AG10803 (cell line): ENCODE data around the gene EIF6.

ENCODE experiments used
- DNase-seq: peaks from one replicate; pipeline ENCODE4 v3.0.0; 2010; ENCODE audit warnings: low read depth
- H3K4me3 ChIP-seq: 2 replicates; pipeline ENCODE4 v1.5.1; 2011; ENCODE audit warnings: mild to moderate bottlenecking, low read length, control low read depth
- CTCF ChIP-seq: conservative IDR thresholded peaks from 2 replicates; pipeline ENCODE4 v1.5.1; 2011; ENCODE audit warnings: mild to moderate bottlenecking, low read length, control low read depth, inconsistent platforms

Gene EIF6

GRCh38 chr20:35298264-35298663 lies 13.7 kb upstream of the EIF6 start:
- DNase-seq: no peak
- no peak overlapping the region for H3K4me3 ChIP-seq
- TF ChIP-seq CTCF: no peak

DNA sequence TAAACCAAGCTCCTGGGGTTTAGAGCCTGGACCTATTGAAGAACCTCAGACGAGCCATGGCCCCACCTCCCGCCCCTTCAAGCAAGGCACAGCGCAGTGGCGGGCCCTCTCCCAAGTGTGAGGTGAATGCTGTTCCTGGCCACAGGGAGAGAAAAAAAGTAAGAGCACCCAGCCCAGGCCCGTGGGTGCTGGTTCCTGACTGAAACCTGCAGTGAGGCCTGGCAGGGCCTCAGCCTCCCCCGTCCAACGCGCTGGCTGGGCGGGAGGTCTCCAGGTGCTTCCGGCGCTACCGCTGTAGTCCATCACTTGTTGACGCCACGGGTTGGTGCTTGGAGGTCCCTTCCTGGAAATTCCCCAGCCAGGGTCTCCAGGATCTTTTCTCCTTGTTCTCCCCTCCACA lies 13.2 kb upstream of the EIF6 start:
- H3K4me3 ChIP-seq: no peak overlapping the region

DNA sequence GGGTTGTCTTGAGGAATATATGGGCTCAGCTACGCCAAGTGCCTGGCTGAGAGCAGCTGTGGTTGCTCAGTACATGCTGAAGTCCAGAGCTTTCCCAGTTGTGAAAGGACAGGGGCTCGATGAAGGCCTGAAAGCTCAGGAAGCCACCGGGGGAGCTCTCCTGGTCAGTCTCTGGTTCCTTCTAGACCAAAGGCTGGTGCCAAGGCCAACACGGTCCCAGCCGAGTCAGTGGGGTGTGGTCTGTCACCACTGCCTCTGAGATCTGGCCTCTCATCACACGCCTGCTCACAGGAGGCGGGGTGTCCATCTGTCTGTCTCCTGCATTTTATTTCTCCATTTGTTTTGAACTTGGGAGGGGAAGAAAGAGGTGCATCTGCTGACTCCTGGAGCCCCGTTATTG lies 12.6 kb upstream of the EIF6 start:
- no peak for TF ChIP-seq CTCF
- DNase-seq: no peak
- H3K4me3 ChIP-seq: no peak overlapping the region

More for the DNA sequence above, 13.2 kb upstream of the EIF6 start:
- DNase-seq: no peak
- TF ChIP-seq CTCF: no peak

- no peak overlapping the region for H3K4me3 ChIP-seq
- DNase-seq: no peak
- TF ChIP-seq CTCF: no peak
Observed at GRCh38 chr20:35296101-35296554, 11.6 kb upstream of the EIF6 start.

DNA sequence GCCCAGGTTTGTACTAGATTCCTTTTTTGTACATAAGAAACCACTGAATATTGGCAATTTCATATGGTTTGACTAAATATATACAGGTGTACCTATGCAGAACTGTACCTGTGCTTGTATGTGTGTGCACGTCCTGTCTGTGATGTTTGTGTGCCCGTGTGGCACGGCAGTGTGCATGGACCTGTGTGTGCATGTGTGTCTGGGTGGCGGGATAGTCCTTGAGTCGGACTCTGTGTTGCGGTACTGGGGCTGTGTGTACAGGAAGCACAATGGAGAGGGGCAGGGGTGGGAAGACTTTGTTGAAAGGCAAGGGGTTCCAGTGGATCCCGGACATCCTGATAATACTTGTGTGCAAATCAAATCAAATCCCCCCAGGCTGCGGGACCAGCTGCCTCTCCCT lies 11.1 kb upstream of the EIF6 start:
- H3K4me3 ChIP-seq: no peak overlapping the region
- no peak for DNase-seq
- no peak for TF ChIP-seq CTCF

- no peak for TF ChIP-seq CTCF
- no peak for DNase-seq
- no peak overlapping the region for H3K4me3 ChIP-seq
Observed at GRCh38 chr20:35295058-35295457, 10.5 kb upstream of the EIF6 start.

- DNase-seq: no peak
- H3K4me3 ChIP-seq: no peak overlapping the region
- TF ChIP-seq CTCF: no peak
Observed at GRCh38 chr20:35294293-35294685, 9.7 kb upstream of the EIF6 start.
